Transverse colon (tissue), 3 donors: ENCODE data around the gene OBP2B.
"Not testable (repeated sequence)": the region's sequence is repeated elsewhere in the genome, so short reads cannot be mapped to it uniquely, and the experiment has no call there.

ENCODE experiments used
- EP300 ChIP-seq: sonication (generic); formaldehyde crosslinking; IDR thresholded peaks from one replicate; pipeline ENCODE4 v1.6.1; 2017; ENCODE audit warnings: antibody characterized with exemption, low read depth
- TF ChIP-seq, protein P1 (sequence below), 5 experiments: fragments of 200-600 bp in 3 of 5; fragments of 450-650 bp in 2 of 5; sonication (generic) in 3 of 5; IDR thresholded peaks; 1 replicate in 2 of 5; 2 replicates in 3 of 5; pipeline ENCODE4 v1.5.1; 2016 to 2017; ENCODE audit warnings: antibody characterized with exemption in 5 of 5, inconsistent platforms in 3 of 5, mild to moderate bottlenecking in 2 of 5, moderate library complexity in 1 of 5

- TF ChIP-seq, protein P1, sequence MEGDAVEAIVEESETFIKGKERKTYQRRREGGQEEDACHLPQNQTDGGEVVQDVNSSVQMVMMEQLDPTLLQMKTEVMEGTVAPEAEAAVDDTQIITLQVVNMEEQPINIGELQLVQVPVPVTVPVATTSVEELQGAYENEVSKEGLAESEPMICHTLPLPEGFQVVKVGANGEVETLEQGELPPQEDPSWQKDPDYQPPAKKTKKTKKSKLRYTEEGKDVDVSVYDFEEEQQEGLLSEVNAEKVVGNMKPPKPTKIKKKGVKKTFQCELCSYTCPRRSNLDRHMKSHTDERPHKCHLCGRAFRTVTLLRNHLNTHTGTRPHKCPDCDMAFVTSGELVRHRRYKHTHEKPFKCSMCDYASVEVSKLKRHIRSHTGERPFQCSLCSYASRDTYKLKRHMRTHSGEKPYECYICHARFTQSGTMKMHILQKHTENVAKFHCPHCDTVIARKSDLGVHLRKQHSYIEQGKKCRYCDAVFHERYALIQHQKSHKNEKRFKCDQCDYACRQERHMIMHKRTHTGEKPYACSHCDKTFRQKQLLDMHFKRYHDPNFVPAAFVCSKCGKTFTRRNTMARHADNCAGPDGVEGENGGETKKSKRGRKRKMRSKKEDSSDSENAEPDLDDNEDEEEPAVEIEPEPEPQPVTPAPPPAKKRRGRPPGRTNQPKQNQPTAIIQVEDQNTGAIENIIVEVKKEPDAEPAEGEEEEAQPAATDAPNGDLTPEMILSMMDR (IDR thresholded peaks at IDR 0.05) = not testable (repeated sequence)
- not testable (repeated sequence) for TF ChIP-seq EP300
Observed at GRCh38 chr9:133223159-133223756, 14.2 kb upstream of the OBP2B start.
